Left renal cortex interstitium (tissue), 4 donors: ENCODE results near the gene FASTKD3. TPM values are rescaled to one million over a fixed set of nuclear protein-coding genes. Genes with fewer than 3 reads are reported as not detected.

Source experiments
- DNase-seq, 4 donors: peaks; one replicate each; pipeline ENCODE4 v3.0.0-alpha.2; 2013; ENCODE audit warnings: low read depth in 4 of 4, low spot score in 2 of 4, missing footprints in 1 of 4
- polyA plus RNA-seq, 4 donors: library from polyadenylated mRNA; unstranded; fragments of 120-200 nt; gene quantifications; one replicate each; pipeline ENCODE4 v1.2.1, GENCODE V29; 2013; ENCODE audit not compliant: insufficient read length in 4 of 4

FASTKD3 gene
- polyA plus RNA-seq, 4 donors, result 22.0 to 29.6 (median 24.7) TPM

- peak in 1 of 4 donors; percentile 49 for DNase-seq
Measured at GRCh38 chr5:7850395-7851239, 18.2 kb downstream of the FASTKD3 start, which contains the start of gene CFAP90. Gene CFAP90, minus strand, starts transcription at chr5:7851133. Its CDS starts 112 bp downstream, at chr5:7851021.

DNA sequence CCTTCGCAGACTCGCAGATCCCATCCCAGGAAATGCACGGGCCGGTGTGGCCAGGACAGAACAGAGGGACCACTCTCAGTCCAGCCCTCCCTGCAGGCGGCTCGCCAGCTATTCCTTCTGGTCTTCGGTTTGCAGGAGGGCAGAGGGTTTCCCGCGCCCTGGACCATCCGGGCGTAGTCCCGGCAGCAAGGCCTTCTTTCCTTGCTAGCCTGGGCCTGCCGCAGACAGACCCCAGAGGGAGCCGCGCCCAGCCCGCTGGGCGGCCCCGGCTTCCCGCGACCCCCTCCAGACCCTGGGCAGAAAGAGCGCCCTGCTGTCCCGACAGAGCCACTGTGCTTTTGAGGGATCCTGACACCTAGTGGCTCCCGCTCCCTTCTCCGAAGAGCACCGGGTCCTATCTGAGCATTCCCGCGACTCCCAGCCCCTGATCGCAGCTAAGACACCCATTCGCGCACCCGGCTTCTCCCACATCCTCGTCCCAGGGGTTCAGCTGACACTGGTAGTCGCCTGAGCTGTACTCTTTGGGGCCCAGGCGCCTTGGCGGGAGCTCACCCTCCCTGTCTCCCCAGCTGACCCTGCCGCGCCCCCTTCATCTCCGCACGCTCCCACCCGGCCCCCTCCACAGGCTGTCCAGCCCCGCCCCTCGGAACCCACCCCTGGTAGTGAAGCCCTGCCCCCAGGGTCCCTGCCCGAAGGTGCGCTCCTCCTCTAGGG, 19.0 kb downstream of the FASTKD3 start:
- DNase-seq, result peak in 1 of 4 donors; percentile 31

DNA sequence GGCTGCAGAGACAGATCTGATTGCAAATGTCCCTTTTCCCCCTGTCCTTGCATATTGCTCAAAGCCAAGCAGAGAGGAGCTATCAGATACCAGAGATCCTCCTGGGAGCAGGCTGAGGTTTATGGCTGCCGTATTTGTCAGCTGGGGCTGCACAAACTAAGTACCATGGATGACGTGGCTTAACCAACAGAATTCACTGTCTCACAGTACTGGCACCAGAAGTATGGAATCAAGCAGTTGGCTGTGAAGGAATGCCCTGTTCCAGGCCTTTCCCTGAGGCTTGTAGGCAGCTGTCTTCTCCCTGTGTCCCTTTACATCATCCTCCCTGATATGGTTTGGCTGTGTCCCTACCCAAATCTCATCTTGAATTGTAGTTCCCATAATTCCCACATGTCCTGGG, 20.5 kb downstream of the FASTKD3 start:
- DNase-seq, result no peak

DNA sequence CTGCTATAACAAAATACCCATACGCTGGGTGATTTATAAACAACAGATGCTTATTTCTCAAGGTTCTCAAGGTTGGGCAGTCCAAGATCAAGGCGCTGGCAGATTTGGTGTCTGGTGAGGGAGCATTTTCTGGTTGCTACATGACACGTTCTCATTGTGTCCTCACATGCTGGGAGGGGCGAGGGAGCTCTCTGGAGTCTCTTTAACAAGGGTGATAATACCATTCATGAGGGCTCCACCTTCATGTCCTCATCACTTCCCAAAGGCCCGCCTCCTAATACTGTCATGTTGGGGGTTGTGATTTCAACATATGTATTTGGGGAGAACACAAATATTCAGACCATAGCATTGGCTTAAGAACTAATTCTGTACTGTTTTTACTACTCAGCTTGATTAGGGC, 22.5 kb downstream of the FASTKD3 start:
- DNase-seq, result no peak

DNA sequence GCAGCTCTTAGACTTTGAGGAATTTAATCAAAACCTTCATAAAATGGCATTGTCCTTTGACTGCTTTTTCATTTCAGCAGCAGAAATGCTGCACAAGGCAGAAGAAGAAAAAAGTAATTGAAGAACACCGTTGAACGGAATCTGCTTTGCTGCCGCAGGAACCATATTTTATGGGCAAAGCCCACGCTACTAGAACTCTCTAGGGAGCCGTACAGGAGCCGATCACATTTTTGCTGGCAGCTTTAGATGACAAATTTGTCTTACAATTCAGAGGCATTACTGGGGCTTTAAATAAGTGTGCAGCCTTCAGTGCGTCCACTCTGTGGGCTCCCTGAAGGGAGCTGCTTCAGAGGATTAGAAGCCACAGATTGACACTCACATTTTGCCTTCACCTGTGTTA, 23.3 kb downstream of the FASTKD3 start:
- no peak for DNase-seq

DNA sequence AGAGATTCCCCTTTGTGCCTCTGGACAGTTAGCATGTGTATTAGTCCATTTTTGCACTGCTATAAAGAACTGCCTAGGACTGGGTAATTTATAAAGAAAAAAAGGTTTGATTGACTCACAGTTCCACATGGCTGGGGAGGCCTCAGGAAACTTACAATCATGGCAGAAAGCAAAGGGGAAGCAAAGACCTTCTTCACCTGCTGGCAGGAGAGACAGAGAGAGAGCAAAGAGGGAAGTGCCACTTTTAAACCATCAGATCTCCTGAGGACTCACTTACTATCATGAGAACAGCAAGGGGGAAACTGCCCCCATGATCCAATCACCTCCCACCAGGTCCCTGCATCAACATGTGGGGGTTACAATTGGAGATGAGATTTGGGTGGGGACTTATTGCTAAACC, 23.9 kb downstream of the FASTKD3 start:
- DNase-seq, result no peak

DNA sequence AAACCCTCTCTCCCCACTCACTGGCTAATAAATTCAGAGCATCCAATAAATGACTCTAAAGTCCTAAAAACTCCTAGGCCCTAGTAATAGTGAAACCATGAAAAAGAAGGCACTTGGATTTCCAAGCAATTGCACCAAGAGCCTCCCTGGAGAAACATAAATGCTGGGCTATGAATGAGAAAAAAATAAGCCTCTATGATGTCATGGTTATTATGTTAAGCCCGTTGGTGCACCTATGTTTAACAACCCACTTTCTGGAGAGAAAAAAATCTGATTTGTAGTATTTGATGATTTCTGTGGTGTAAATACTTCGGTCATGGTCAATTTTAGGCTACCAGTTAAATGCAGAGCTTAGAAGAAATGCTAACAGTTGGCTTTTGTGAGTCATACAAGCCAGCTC, 26.3 kb downstream of the FASTKD3 start:
- DNase-seq, result no peak

GRCh38 chr5:7837403-7837802, 31.4 kb downstream of the FASTKD3 start:
- DNase-seq, result peak in 1 of 4 donors; percentile 27

- no peak for DNase-seq
Measured at GRCh38 chr5:7834982-7835381, 33.8 kb downstream of the FASTKD3 start.

- DNase-seq, result no peak
Measured at GRCh38 chr5:7828269-7828668, 40.6 kb downstream of the FASTKD3 start.

DNA sequence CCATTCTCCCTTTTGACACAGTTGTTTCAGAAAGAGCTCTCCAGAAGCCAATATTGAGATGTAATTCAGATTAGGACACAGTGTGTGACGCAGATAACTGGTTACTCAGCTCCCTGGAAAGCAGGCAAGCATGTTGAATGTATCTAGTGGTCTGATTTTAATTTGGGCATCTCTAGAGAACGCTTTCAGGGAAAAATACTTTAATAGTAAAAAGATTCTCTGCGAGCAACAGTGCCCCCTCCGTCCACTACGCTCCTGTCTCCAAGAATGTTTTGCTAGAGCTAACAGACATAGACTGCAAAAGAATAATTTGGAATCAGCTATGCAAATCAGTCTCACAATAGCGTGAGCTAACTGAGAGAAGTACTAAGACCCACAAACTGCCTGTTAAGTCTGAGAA, 41.2 kb downstream of the FASTKD3 start:
- no peak for DNase-seq

GRCh38 chr5:7825630-7826029, 43.2 kb downstream of the FASTKD3 start:
- no peak for DNase-seq

GRCh38 chr5:7824995-7825394, 43.8 kb downstream of the FASTKD3 start:
- no peak for DNase-seq

GRCh38 chr5:7823594-7823993, 45.2 kb downstream of the FASTKD3 start:
- DNase-seq, result no peak

- DNase-seq, result no peak
Measured at GRCh38 chr5:7822449-7822848, 46.4 kb downstream of the FASTKD3 start.

DNA sequence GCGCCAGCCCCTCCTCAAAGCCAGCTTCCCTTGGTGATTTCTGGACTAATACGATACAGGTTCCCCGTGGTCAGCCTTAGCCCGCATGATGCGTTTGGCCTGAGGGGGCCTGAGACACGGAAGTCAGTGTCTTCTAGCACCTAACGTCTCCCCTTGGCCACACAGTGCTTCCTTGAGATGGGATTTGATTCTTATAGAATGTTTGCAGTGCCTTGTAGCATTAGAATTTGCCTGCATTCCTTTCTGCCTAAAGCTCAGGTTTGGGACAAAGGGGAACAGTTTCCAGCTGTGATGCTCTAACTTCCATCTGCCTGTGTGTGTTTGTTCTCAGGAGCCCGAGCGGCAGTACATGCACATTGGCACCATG, 52.3 kb downstream of the FASTKD3 start:
- DNase-seq, result no peak

- DNase-seq, result peak in 3 of 4 donors; percentile 26 to 62 (median 37)
Measured at GRCh38 chr5:7815892-7816534, 52.8 kb downstream of the FASTKD3 start.

DNA sequence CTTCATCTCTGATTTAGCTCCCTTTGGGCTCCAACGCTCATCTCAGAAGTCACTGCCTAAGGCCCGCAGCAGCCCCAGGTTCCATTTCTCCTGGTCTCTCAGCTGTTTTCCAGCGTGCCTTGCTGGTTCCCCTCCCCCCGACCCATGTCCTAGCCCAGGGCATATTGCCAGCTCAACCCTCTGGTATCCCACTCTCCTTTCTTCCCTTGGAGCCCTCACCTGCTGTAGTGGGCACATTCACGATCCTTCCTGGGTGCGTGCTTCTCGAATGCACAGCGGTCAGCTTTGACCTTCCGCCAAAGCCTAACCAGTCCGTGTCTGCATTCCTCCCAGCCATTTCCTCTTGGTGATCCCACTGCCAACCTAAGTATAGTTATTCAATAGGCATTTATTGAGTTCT, 54.0 kb downstream of the FASTKD3 start:
- DNase-seq, result no peak

DNA sequence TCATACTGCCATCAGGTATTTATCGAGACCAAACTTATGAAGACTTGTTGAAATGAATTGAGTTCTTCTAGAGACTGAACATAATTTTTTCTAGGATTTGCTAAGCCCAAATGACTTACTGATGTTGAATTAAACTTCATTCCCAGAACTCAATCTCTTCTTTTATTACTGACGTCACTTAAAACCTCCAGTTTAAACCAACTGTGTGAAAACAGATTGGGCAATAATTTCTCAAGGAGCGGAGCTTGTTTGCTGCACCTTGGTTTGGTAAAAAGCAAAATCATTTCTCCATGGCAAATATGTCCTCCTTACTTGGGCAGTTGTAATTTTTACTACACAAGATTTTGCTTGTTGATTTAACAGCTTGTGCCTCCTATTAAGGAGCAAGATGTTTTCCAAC, 55.3 kb downstream of the FASTKD3 start:
- DNase-seq, result no peak

DNA sequence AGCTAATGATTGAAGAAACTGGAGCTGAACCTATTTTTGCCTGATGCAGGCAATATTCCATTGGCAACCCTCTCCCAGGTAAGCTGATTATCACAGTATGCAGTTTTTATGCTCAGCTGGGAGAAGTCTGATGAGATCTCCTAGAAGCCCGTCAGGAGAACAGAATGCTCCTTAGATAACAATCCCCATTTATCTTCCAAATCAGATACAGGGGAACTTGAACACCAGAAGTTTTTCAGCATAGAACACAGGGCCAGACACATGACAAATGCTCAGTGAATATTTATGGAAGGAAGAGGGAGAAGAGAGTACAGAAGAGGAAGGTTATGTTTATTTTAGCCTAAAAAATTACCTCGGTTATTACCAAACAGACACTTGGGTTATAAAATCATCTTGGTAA, 55.8 kb downstream of the FASTKD3 start:
- DNase-seq, result no peak

DNA sequence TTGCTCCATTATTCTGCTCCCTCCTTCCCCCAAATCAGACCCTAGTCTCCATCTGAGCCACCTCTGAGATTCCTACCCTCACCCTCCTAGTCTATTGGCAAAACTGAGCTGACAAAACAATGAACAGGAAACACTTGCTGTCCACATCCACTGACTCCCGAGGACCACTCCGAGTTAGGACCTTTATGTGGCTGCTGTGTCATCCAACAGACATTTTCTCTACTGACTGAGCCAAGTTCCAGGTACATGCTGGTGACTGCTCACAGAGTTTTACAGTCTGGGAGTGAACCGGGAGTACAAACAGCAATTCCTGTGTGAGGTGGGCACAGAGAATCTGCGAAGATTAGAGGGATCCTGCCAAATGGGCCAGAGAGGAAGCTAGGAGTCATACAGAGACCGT, 57.1 kb downstream of the FASTKD3 start:
- no peak for DNase-seq
